ENCODE data around the gene PNLIPRP1.

The PNLIPRP1 gene

DNA sequence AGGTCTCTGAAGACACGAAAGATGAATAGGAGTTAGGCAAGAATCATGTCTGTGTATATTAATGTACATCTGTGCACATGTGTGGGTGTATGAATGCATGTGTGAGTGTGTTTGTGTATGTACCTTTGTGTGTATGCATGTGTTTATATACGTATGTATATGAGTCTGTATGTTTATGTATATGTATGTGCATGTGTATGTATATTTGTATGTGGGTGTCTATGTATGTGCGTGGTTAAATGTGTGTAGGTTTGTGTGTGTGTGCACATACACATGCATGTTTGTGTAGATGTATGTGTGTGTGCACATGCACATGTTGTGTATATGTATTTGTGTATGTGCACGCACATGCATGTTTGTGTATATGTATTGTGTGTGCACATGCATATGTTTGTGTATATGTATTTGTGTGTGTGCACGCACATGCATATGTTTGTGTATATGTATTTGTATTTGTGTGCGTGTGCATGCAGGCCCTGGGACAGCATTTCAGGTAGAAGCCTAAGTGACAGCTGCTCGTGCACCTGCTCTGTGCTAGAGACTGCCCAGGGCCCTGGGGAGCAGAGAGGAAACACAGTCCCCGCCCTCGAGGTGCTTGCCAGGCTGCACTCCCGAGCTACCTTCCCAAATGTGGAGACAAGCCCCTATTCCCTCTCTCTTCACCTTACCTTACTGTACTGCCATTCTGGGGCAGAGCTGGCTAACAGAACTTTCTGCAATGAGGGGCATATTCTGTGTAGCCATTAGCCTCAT lies 12.1 kb downstream of the PNLIPRP1 start:
- DNase-seq: no peak

DNA sequence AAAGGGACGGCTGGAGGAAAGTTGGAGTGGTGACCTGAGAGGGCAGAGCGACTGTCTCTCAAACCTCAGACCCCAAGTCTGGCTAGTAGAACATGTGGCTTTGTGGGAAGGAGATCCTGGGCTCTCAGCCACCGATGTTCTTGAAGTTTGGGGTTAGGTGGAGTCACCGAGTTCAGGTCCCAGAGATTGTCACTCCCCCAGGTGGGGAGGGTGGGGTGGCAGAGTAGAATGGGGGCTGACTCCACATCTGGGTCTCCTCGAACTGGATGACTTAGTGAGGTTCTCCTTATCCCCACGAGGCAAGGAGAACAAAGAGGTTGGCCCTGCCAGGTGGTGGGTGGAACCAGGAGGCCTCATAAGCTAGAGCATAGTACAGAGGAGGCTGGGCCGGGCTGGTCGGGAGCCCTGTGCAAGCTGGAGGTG lies 15.3 kb downstream of the PNLIPRP1 start:
- DNase-seq: no peak

DNA sequence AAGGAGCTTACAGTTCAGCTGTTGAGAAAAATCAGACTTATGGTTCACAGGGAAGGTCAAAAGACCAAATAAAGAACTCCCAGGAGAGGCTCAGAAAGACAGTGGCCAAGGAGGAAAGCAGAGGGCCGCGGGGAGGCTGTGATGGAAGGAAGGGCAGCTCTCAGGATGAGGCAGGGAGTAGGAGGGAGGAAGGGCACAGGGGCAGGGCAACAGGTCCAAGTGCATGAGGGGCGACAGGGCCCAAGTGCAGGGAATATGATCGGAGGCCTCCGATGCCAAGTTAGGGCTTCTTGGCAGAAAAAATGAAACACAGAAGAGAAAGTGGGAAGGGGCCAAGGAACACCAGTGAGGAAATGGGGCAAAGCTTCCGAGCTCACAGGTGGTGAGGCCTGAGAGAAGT lies 16.6 kb downstream of the PNLIPRP1 start:
- DNase-seq: no peak

DNA sequence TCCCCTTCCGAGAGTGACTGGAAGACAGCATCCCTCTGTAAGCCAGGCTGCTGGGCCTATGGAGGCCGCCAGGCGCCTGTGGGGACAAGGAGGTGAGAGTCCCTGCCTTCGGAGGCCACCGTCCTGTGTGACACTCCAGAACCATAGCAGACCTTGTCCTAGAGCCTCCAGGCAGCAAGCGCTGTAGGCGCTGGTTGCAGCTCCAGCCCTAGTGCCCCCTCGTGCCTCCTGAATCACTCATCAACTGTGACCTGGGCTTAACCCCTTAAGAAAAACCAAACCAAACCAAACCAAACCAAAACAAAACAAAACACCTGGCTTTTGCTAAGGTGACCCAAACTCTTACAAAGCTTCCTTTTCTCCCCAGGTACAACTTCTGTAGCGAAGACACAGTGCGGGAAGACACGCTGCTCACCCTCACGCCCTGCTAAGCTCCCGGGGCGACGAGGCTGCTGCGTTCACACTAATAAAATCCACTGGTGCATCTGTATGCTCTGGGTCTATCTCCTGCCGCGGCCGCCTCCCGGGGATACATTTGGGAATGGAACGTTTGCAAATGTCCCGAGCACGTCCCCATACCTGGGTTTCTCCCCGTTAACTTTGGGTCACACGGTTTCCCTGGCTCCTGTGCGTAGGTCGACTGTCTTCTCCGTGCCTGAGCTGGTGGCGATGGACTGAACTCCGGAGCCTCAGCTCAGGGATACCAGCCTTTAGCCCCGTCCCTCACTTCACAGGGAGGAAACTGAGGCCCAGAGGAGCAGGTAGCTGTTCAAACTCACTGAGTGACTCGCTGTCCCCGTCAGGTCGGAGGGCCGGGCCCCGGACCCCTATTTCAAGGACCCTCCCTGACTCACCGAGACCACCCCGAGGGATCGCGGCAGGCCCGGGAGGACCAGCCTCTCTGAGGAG lies 18.2 kb downstream of the PNLIPRP1 start:
- DNase-seq: no peak

DNA sequence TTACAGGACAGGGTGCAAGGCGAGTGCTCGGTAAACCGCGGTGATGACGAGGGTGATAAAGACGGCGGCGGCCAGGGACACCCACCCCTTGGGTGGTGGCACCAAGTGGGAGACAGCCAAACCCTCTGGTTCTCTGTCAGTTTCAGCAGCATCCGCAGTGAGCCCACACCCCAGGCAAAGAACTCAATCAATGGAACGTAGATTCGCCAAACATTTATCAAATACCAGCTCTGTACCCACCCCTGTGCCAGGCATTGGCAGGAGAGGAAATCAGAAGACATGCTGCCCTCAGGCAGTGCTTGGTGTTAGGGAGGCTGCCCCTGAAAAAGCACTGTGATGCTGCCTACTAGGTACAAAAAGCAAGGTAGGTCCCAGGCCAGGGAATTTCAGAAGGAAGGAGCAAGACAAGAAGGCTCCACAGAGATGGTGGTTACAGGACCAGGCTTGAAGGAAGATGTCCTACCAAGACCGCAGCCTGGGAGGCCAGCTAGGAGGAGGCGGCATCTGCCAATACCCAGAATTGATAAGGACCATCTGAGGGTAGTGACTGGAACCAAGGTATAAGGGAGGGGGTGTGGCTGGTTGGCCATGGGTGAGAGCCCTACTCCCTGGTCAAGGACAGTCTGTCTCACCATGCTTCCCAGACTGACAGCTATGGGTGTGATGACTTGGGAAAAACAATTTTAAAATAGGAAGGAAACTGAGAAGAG lies 19.8 kb downstream of the PNLIPRP1 start:
- DNase-seq: no peak

DNA sequence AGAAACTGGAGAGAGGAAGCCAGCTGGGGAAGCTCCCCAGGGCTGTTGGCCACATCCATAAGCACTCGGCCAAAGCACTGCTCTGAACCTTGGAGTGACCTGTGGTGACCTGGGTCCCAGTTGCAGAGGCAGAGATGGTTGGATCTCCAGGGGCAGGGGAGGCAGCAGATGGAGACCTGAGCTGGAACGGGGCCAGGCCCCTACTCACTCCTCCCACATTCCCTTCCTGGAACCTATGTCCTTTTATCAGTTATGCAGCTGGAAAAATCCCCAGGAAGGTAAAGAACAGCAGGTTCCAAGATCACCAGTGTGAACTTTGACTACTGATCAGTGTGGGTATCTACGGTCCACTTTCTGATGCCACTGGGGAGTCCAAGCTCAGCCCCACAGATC lies 20.4 kb downstream of the PNLIPRP1 start:
- no peak for DNase-seq

DNA sequence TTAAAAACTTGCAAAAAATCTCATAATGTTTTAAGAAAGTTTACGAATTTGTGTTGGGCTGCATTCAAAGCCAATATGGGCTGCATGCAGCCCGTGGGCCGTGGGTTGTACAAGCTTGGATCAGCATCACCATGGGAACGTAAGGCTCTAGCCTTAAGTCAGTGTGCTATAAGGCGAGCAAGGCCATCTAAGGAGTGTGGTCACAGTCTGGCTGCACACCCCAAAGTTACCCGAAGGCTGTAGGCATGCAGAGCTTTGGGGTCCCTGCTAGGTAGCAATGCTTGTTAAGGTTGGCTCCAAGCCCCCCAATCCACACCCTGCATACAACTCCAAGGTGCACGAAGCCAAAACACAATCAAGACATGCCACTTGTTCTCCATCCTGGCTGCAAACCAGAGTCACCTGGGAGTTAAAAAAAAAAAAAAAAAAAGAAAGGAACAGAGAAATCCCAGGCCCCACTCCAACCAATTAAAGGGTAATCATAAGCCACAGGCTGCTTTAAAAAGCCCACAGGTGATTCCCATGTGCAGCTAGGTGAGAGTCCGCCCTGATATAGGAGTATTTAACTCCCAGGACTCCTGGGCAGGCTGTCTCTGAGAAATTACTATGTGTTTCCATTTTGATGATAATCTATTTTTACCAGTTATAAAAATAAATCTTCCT lies 21.5 kb downstream of the PNLIPRP1 start:
- DNase-seq: no peak

DNA sequence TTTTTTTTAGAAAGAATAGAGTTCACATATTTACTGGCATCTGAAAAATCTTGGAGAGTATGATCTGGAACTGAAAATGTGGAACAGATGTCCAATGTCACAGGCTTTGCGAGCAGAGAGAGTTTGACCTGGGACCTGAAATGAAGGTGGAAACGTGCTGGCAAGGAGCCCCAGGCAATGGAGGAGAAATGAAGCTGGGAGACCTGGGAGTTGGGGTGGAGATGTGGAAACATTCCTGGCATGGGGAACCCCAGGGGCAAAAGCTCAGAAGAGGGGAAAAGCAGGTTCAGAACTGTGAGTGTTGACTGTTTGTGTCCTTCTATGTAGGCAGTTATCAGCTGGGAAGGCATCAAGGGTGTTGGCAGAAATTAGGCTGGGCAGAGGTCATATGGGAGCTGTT lies 22.7 kb downstream of the PNLIPRP1 start:
- DNase-seq: no peak

DNA sequence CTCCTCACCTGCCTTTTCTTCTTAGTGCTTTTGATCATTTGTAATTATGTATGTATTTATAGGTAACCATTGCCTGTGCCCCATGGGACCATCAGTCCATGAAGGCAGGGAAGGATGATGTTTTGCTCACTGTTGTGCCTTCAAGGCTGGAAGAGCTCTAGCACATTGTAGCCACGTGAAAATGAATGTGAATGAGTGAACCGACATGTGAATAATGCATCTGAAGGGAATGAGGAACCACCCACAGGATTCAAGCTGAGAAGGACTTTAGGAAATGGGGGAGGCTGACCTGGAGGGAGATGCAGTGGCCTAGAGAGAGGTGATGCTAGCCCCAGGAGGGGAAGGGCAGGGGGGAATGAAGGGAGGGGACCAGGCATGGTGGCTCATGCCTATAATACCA lies 24.0 kb downstream of the PNLIPRP1 start:
- DNase-seq: no peak

DNA sequence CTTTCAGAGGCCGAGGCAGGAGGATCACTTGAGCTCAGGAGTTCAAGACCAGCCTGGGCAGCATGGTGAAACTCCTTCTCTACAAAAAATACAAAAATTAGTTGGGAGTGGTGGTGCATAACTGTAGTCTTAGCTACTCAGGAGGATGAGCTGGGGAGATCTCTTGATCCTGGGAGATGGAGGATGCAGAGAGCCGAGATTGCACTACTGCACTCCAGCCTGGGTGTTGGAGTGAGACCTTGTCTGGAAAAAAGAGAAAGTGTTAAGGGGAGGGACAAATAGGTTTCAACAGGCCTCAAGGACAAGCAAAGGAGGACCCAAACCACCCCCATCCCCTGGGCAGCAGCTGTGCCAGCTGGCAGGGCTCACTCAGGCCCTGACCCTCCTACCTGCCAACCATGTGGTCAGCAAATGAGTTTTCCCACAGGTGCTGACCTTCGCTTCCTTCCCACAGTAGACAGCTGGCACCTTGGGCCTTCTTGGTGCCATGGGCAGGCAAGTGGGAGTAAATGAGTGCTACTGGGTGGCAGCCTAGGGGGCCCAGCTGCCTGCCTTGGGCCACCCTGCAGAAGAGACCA lies 24.5 kb downstream of the PNLIPRP1 start:
- DNase-seq: no peak

DNA sequence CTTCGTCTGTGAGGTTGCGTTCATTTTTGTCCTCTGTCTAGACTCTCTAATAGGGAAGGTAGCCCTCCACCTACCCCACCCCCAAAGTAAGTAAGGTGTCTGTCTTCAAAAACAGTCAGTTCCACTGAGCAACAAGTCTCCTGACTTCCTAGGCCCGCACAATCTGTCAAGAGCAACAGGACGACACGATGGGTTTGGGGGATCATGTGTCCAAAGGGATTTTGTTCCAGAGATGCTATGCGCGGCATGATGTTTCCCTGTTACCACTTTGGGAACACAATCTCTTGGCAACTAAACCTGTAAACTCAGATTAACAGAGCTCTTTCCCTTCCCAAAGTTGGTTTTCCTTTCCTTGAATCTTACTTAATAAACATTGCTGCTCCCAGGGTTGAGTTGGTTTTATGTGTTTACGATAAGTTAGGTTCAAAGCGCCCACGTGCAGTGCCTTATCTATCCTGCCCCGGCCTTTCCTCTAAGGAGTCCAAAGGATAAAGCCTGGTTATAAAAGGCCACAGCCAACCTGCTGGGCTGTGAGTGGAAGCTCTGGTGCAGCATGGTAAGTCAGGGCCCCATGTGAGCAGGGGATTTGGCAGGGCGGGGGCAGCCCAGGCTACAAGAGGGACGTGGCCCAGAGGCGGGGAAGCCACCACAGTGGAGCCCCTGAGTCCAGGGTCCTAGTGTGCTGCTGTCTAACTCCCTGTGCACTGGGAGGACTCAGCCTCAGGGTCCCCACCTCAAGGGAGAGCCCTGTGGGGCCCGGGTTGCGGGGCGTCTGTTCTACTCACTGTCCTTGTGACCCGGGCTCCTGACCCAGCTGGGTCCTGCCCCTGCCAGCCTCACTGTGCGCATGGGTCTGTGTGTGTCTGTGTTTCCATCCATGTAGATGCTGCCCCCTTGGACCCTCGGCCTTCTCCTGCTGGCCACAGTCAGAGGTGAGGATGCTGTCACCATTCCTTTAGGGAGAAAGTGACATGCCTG lies 30.0 kb downstream of the PNLIPRP1 start, which contains the start of gene PNLIPRP2:
Gene PNLIPRP2 (plus strand): TSS at position 531 of the 978 bp plus-strand sequence.
- no peak for DNase-seq

DNA sequence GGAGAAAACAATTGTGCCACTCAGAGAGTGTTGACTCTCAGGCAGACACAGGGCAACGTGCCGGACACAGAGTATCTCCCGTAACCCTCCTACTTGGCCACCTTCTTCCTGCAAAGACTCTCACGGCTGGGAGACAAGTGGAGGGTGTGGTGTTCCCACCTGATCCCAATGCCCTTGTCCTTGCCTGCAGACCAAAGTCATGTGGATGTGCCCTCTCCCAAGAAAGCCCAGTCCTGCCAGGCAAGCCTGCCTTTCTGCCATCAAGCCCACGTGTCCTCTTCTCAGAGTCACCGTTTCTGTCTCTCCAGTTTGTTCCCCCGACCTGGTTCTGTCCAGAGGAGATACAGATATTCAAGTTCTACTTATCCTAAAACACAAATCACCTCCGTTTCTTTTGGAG lies 30.7 kb downstream of the PNLIPRP1 start:
- DNase-seq: no peak

DNA sequence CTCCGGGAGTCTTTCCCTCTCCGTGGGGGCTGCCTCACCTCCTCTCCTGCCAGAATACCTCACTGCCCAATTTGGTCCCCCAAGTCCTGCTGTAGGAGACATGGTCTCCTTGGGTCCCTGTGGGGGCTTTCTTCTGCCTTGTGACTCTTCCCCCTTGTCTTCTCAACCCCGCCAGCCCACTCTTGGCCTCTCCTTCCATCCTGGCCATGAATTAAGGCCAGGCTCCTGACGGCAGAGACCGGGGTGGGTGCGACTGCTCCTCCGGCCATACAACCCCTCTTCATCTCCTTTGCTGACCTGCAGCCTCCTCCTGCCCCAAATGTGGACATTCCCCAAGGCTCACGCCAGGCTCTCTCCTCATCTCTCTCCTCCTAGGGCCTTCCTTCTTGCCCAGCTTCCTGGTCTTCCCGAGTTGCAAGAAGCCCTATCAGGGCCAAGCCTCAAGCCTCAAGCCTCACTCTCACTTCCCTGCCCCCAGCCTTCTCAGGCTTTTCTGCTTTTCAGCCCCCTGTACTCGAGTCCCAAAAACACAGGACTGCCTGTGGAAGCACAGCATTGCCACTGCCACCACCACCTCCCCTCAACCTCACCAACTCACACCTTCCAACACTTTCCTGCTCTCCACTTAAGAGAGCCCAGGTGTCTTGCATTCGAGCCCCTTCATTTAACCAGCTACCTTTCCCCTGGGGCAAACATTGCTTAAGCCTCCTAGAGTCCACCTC lies 31.3 kb downstream of the PNLIPRP1 start:
- no peak for DNase-seq

DNA sequence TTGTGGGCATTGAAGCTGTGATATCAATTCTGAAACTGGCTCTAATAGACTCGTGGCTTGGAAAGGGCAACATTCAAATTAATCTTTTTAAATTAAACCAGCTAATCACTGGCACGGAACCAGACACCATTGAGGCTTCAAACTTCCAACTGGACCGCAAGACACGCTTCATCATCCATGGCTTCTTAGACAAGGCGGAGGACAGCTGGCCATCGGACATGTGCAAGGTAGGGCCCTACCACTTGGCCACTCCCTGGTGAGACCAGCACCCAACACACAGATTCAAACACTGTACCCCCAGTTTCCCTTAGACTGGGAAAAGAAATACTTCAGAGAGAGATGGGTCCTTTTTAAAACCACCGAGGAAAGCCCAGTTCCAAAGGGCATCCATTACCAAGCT lies 35.1 kb downstream of the PNLIPRP1 start:
- no peak for DNase-seq

DNA sequence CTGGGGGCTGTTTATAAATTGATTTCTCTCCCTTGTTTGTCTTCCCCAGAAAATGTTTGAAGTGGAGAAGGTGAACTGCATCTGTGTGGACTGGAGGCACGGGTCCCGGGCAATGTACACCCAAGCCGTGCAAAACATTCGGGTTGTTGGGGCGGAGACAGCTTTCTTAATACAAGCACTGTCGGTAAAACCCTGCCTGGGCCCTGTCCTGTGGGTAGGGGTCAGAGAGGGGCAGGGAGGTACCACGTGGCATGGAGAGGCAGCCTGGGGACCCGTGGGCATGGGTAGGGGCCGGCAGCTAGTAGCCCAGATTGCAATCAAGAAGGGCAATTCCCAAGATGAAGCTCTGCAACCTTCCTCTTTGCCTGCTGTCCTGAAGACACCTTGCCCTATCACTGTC lies 36.1 kb downstream of the PNLIPRP1 start:
- no peak for DNase-seq

DNA sequence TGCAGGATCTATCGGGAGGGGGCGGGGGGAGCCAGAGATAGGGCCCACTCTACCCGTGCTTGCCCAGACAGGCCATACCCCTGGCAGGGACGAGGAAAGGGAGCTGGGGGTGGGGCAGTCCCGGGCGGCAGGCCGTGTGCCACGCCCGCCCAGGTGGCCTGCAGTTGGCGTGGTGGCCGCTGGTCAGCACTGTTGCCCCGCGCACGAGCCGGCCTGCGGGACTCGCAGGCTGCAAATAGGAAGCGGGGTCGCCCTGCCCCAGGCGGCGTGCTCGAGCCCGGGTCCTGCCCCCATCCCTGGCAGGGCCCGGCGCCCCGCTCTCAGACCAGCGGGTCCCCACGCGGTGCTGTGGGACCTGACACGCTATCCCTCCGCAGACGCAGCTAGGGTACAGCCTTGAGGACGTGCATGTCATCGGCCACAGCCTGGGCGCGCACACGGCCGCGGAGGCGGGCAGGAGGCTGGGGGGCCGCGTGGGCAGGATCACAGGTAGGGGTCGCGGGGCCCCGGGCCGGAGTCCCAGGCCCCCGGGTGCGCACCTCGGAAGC lies 36.7 kb downstream of the PNLIPRP1 start:
- DNase-seq: no peak

DNA sequence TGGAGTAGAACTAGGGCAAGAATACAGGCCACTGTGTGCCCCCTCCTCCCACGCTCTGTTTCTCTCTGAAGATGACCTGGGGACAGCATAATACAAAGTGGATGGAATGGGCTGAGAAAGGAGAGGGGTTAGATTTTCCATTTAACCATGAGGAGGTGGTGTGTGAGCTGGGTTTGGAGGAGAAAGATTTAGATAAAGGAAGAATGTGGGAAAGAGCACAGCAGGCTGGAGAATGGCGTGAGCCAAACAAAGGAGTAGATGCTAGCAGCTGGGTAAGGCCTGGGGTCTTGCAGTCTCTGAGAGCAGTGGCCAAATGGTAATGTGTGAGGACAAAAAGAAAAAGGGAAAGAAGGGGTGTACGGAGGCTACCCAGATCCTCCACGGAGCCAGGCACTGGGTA lies 38.6 kb downstream of the PNLIPRP1 start:
- no peak for DNase-seq

DNA sequence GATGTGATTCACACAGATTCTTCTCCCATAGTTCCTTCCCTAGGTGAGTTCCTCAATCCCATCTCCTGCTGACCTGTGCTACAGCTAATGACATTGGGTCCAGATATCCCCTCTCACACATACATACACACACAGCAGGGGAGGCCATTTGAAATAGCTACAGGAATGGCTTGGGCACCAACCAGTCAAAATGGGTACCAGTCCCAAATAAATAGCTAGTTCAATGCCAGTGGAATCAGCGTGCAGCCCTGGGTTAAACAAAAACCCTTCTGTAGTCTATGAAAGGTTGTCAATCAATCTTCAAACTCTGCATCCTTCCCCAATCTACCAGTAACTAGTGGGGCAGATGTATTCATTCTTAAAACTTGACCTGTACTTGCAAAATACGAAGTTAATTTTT lies 39.3 kb downstream of the PNLIPRP1 start:
- no peak for DNase-seq

DNA sequence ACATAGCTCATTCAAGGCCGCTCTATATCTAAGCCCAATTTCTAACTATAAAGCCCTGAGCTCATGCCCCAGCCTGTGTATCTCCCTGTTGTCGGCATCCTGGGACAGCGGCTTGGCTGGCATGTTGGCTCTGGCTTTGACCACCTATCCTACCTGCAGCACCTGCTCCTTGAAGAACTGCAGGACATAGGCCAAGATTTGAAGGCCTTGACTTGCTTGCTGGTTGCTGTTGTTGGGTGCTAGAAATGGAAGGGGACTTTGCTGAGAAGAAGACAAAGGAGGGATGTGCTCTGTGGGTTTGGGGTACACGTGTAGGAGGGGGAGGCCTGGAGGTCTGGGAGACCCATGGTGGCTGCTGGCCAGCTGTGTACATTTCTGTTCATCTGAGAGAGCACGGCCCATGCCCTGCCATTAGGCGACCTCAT lies 41.1 kb downstream of the PNLIPRP1 start:
- DNase-seq: no peak

DNA sequence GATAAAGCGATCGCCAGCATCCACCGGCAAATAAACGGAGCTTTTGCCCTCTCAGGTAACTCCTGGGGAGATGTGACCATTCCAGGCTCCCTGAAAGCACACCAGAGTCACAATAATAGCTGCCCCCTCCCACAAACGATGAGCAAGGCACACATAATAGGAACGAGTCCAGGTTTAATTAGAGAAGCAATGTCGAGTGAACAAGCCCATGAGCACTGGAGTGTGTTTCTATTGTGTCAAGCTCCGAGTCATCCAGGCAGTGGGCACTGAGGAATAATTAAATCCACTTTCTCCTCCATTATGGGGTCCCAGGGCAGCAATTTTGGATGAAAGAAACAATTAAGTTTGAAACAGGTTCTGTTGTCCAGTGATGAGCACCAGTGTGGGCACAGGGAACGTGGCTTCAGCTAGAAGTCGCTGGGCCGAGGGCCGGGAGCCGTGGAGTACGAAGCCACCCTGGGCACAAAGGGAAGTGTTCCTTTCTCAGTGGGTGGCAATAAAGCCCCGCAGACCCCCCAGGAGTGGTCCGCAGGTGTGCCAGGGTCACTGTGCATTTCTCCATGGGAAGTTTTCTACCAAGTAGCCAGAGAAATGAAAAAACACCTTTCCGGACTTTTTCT lies 41.9 kb downstream of the PNLIPRP1 start:
- no peak for DNase-seq
